Measurements from ENCODE around the gene PELI2.

DNA sequence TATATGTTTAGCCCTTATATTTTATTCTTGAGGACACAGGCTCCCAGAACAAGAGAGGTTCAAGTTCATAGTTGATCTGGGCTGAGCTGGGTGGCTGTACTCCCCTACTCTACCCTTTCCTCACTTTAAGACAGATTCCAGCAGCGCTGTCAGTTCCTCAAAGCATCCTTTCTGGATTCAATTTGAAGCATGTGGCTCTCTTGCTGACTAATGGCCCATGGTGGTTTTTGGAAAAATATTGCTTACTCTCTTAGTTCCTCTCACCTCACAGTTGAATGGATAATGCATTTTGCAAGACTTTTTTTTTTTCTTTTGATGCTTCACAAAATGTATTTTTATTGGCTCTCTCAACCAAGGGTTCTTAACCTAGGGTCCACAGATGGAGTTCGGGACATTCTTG is 4.1 kb downstream of the PELI2 start:
- TF ChIP-seq GATA3 (IDR thresholded peaks at IDR 0.05; ENCODE audit: low read depth, low read length) (no peak), GATA2 (IDR thresholded peaks at IDR 0.05; ENCODE audit: low read depth, low read length) (no peak)

Data from SH-SY5Y (cell line).